Smooth muscle cell of the brain vasculature (primary cell): Measurements from ENCODE around the gene ABCF3.

Experiments used
- DNase-seq: peaks from one replicate; pipeline ENCODE4 v3.0.0-alpha.2; 2012; ENCODE audit warnings: low read depth, low spot score

Gene ABCF3

DNA sequence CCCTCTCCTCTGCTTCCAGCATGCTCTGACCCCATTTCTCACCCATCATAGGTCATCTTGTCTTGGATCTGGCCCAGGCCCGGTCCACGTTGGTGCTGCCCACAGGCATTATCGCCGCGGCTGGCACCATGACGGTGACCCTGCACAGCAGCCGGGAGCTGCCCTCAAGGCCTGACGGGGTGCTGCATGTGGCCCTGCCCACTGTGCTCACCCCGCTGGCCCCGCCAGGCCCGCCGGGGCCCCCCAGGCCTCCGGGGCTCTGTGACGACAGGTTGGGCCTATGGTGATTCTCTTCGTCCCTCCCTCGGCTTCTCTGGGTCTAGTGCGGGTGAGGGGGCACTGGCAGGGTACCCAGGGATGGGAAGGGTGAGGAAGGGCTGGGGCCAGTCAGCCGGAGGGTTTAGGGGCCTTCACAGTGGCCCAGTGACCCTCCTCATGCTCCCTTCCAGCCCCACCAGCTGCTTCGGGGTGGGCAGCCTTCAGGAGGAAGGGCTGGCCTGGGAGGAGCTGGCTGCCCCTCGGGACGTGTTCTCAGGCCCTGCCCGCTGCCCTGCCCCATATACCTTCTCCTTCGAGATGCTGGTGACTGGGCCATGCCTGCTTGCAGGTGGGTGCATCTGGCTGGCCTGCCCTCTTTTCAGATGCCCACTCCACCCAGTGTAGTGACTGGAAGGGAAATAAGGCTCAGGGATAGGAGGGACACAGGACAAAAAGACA, 47.3 kb downstream of the ABCF3 start:
- DNase-seq: no peak

DNA sequence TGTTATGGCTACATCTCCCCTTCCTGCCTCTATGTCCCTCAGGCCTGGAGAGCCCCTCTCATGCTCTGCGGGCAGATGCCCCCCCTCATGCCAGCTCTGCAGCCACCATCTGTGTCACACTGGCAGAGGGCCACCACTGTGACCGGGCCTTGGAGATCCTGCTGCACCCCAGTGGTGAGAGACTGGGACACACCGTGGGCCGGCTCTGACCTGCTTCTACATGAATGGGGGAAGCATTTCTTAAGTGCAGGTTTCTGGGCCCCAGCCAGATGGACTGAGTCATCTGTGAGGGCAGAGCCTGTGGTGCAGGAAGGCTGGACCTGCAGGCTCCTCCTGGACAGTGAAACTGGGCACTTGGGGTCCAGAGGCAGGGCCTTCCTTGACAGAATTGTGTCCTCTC, 48.2 kb downstream of the ABCF3 start:
- DNase-seq: no peak

DNA sequence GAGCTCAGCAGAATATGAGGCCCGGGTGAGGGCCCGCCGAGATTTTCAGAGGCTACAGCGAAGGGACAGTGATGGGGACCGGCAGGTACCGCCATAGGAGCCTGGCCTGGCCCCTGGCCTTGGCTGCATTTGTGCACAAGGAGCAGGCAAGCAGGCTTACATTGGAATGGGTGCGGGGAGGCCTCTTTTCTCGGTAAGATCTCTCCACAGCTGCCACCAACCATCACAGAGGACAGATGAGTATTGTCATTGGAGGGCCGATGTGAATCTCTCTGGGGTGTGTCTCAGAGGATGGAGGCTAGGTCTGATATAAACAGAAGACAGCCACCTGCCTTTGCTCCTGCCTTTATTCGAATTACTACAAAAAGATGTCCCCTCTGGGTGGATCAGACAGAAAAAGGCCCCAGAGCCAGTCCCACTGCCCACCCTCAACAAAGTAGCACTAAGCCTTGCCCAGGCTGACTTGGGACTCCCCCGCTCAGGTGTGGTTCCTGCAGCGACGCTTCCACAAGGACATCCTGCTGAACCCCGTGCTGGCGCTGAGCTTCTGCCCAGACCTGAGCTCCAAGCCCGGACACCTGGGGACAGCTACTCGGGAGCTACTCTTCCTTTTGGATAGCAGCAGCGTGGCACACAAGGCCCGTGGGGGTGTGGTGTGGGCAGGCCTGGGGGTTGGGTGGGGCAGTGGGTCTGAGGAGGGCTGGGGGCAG, 48.8 kb downstream of the ABCF3 start:
- DNase-seq: no peak

DNA sequence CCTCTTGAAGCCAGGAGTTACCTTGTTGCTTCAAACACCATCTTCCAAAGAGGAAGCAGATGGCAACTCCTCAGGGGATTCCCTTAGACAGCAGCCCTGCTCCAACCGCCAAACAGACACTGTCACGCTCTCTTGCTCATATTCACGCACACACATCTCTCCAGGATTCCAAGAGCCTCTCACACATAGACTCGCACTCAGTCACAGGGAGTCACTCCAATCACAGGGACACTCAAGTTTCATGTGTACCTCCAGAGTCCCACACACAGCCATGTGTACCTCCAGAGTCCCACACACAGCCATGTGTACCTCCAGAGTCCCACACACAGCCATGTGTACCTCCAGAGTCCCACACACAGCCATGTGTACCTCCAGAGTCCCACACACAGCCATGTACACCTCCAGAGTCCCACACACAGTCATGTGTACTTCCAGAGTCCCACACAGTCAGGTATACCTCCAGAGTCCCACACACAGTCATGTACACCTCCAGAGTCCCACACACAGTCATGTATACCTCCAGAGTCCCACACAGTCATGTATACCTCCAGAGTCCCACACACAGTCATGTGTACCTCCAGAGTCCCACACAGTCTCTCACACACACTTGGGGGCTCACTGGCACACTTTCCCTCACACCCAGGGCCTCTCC, 49.5 kb downstream of the ABCF3 start:
- DNase-seq: no peak

DNA sequence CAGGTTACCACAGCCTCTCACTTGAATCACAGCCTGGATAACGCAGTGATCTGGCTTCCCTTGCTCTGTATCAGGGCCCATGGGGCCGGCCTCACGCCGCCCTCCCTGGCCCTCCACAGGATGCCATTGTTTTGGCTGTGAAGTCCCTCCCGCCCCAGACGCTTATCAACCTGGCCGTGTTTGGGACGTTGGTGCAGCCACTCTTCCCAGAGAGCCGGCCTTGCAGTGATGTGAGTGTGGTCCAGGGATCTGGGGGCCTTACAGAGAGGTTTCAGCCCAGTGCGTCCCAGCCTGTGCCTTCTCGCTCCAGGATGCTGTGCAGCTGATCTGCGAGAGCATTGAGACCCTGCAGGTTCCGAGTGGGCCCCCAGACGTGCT, 50.0 kb downstream of the ABCF3 start:
- DNase-seq: no peak

DNA sequence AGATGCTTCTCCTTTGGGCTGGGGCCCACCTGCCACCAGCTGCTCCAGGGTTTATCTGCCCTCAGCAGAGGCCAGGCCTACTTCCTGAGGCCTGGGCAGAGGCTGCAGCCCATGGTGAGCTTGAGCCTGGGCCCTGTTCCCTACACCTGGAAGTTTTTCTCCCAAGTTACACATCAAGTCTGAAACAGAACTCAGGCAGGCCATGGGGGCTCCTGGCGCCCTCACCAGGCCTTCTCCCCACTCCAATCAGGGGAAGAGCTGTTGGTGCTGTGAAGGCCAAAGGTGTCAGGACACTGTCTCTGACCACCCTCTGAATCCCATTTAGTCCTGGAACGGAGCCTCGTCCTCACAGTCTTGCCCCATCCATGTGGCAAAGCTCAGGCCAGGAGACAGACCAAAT, 50.6 kb downstream of the ABCF3 start:
- no peak for DNase-seq

DNA sequence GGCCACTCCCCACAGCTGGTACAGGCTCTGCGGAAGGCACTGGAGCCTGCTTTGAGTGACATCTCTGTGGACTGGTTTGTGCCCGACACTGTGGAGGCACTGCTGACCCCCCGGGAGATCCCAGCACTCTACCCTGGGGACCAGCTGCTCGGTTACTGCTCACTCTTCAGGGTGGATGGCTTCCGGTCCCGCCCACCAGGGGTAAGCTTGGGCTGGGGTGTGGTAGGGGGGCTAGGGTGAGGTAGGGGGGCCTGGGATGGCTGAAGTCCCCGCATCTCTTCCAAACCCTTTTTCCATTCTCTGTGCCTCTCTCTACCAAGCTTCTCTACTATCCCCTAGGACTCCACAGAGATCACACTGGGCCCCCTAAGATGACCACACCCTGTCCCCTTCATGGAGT, 51.2 kb downstream of the ABCF3 start:
- DNase-seq: no peak

DNA sequence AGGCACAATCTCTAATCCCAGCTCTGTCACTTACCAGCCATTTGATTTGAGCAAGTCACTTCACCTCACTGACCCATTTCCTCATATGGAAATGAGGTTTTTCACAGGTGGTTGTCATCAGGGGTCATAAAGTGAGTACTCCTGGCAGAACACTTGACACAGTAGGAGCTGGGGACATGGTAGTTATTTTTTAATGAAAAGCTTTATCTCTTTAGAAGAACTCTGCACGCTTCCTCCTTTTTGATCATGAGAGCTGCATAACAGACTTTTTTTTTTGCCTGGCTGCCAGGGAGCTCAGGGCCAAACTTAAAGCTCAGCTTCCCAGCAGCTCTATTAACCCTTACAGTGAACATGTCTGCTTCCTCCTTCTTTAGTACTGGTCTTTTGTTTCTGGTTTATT, 51.8 kb downstream of the ABCF3 start:
- no peak for DNase-seq

DNA sequence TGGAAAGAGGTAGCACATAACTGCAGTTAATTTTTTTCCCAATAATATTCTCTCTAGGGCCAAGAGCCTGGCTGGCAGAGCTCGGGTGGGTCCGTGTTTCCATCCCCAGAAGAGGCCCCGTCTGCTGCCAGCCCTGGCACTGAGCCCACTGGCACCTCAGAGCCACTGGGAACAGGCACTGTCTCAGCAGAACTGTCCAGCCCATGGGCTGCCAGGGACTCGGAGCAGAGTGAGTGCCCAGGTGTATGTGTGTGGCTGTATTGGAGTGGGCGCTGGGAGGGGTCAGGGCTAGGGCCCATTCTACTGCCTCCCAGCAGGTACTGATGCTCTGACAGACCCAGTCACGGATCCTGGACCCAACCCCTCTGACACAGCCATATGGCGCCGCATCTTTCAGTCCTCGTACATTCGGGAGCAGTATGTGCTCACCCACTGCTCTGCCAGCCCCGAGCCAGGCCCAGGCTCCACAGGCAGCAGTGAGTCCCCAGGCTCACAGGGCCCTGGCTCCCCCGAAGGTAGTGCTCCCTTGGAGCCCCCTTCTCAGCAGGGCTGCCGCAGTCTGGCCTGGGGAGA, 52.3 kb downstream of the ABCF3 start:
- DNase-seq: no peak

DNA sequence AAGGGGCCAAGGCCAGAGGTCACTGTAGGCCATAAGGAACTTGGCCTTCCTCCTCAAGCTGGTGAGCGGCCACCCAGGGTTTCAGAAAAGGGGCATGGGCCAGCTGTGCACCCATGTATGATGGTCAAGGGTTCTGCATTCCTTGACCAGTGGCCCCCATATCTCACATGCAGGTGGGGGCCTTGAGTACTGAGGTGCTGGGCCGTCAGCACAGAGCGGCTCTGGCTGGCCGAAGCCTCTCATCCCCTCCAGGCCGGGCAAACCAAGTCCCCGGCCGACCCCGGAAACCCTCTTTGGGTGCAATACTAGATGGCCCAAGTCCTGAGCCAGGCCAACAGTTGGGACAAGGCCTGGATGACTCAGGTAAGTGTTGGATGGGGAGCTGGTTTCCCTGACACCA, 53.2 kb downstream of the ABCF3 start:
- DNase-seq: no peak

DNA sequence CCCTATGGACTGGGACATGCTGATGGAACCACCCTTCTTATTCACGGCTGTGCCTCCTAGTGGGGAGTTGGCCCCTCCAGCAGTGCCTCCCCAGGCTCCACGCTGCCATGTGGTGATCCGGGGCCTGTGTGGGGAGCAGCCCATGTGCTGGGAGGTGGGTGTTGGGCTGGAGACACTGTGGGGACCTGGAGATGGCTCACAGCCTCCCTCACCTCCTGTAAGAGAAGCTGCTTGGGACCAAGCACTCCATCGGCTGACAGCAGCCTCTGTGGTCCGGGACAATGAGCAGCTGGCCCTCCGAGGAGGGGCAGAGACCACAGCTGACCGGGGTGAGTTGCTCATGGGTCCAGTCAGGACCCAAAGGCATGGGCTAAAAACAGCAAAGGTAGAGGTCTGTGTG, 53.7 kb downstream of the ABCF3 start:
- no peak for DNase-seq

DNA sequence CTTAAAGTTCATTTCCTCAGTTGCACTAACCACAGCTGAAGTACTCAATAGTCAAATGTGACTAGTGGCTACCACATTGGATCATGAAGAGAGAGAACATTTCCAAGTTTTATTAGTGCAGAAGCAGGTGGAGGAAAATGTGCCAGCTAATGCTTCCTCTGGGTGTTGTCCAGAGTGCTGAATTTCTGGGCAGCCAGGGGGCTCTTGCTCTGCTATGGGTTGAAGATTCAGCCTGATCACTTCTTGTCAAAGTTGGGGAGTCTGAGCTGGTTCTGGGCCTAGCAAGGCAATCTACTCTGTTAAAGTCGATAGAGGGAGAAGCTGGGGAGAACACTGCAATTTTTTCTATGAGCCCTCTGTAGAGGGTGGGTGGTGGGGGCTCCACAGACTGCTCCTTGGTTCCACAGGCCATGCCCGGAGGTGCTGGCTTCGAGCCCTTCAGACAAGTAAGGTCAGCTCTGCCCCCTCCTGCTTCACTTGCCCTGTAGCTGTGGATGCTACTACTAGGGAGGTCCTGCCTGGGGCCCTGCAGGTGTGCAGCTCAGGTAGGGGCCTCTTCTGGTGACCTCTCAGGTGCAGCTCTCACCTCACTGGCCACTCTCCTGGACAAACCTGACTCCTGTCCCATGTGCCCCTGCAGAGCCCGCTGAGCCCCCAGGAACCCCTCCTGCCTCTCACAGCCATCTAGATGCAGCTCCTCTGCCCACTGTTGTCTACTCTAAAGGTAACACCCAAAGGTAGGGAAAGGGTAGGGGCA, 54.6 kb downstream of the ABCF3 start:
- no peak for DNase-seq

DNA sequence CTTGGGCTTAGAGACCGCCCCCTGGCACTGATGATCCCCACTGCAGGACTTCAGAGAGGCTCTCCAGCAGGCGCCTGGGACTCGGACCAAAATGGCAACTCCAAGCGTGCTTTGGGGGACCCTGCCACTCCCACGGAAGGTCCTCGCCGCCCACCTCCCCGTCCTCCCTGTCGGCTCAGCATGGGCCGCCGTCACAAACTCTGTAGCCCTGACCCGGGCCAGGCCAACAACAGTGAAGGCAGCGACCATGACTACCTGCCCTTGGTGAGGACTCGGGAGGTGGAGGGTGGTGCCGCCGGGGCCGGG, 55.1 kb downstream of the ABCF3 start:
- DNase-seq: no peak

DNA sequence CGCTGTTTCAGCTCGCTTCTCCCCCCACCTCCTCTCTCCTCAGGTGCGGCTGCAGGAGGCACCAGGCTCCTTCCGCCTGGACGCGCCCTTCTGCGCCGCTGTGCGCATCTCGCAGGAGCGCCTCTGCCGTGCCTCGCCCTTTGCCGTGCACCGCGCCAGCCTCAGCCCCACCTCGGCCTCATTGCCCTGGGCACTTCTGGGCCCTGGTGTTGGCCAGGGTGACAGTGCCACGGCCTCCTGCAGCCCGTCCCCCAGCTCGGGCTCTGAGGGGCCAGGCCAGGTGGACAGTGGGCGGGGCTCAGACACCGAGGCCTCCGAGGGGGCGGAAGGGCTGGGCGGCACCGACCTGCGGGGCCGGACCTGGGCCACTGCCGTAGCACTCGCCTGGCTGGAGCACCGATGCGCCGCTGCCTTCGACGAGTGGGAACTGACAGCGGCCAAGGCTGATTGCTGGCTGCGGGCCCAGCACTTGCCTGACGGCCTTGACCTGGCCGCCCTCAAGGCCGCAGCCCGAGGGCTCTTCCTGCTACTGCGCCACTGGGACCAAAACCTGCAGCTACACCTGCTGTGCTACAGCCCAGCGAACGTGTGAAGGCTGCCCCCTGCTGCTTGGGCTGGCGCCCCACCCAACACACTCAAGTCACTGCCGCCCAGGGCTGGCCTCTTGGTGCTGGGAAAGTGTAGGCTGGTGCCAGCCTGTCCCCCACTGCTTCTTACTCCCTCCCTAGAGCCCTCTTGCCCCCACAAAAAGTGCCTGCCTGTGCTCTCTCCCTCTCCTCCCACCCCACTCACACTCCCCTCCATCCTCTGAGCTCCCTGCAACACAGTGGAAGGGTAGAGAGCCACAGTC, 55.7 kb downstream of the ABCF3 start:
- DNase-seq: no peak

DNA sequence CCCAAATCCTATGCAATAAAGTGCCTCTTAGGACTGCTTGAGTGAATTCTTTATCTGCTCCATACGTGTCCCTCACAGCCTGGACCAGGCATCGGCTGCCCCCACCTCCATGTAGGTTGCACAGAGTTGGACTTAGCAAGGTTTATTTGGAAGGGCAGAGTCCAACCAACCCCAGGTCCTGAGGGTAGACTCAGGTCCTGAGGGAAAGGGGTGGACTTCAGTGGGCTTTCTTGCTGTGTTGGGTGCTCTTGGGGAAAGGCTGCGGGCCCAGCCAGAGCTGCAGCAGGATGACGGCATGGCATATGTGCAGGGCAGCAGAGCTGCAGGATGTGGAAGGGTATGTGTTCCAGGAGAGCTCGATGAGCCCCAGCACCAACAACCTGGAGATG, 56.3 kb downstream of the ABCF3 start:
- no peak for DNase-seq
